GM12878 (cell line): ENCODE data around the gene ANGPTL2. TPM values are rescaled to one million over a fixed set of nuclear protein-coding genes. Genes with fewer than 3 reads are reported as not detected.

Experiments
- ATAC-seq: fragments of 200-7000 bp; cut with Tn5 transposase; 3 replicates; pipeline ENCODE4 v1.9.1; 2020; ENCODE audit warnings: mild to moderate bottlenecking, moderate library complexity
- BruUV-seq: library from RNA; stranded (reverse); fragments of 400-500 nt; replicated peaks from 2 replicates; lab custom pipeline; 2021; lab: Mats Ljungman, UMichigan
- CTCF ChIA-PET: fragments of 300-600 bp; sonication (Branson Sonifier 250); formaldehyde crosslinking; extraction: SDS; loops from one replicate; lab custom pipeline; 2021; ENCODE audit warnings: inconsistent platforms; lab: Yijun Ruan, JAX
- POLR2A ChIA-PET: fragments of 350-600 bp; formaldehyde crosslinking; extraction: SDS; loops from one replicate; lab custom pipeline; 2021; ENCODE audit warnings: inconsistent platforms; lab: Charles Lee
- RAD21 ChIA-PET: fragments of 300-600 bp; sonication (Branson Sonifier 250); formaldehyde crosslinking; loops from one replicate; lab custom pipeline; 2023; ENCODE audit warnings: antibody characterized with exemption; ENCODE audit not compliant: unreplicated experiment; lab: Charles Lee
- SMC1A ChIA-PET: fragments of 300-600 bp; sonication (Branson Sonifier 250); formaldehyde crosslinking; loops from one replicate; lab custom pipeline; 2023; ENCODE audit not compliant: unreplicated experiment, uncharacterized antibody; lab: Charles Lee
- DNase-seq: peaks from one replicate; pipeline ENCODE4 v3.0.0-alpha.2; 2011; ENCODE audit warnings: low read depth, low spot score
- FAIRE-seq: peaks from 3 replicates; lab custom pipeline; 2011; peaks lifted over from hg19 to GRCh38; lab: Jason Lieb, UNC
- H2AFZ ChIP-seq: 2 replicates; pipeline ENCODE4 v1.6.0; 2011; ENCODE audit warnings: low read depth, low read length, control low read depth; ENCODE audit not compliant: control insufficient read depth
- H3K27ac ChIP-seq: 2 replicates; pipeline ENCODE4 v1.5.1; 2011; ENCODE audit warnings: control low read depth; ENCODE audit not compliant: control insufficient read depth, insufficient read depth
- H3K27me3 ChIP-seq, 2 experiments: replicated peaks in 1 of 2; 2 replicates each; pipeline versions ENCODE4 v1.6.0 to v1.6.1; 2011; ENCODE audit warnings: low read length in 1 of 2; ENCODE audit not compliant: control insufficient read depth in 2 of 2, insufficient read depth in 2 of 2
- H3K36me3 ChIP-seq, 2 experiments: 2 replicates each; pipeline ENCODE4 v1.5.1; 2011; ENCODE audit warnings: low read length in 1 of 2; ENCODE audit not compliant: control insufficient read depth in 2 of 2, insufficient read depth in 2 of 2
- H3K4me1 ChIP-seq: 2 replicates; pipeline ENCODE4 v1.6.1; 2011; ENCODE audit warnings: mild to moderate bottlenecking, low read length, moderate library complexity, mixed read lengths; ENCODE audit not compliant: control insufficient read depth, insufficient read depth
- H3K4me2 ChIP-seq: 2 replicates; pipeline ENCODE4 v1.6.0; 2011; ENCODE audit warnings: control low read depth; ENCODE audit not compliant: control insufficient read depth, insufficient read depth
- H3K4me3 ChIP-seq: fragments of 200-600 bp; sonication (generic); 2 replicates; pipeline ENCODE4 v1.5.1; 2016
- H3K79me2 ChIP-seq: 2 replicates; pipeline ENCODE4 v1.6.0; 2011; ENCODE audit warnings: low read length; ENCODE audit not compliant: control insufficient read depth, insufficient read depth
- H3K9ac ChIP-seq: 2 replicates; pipeline ENCODE4 v1.8.0; 2011; ENCODE audit warnings: low read length, control low read depth, mixed read lengths; ENCODE audit not compliant: control insufficient read depth, insufficient read depth
- H3K9me3 ChIP-seq: replicated peaks from 3 replicates; pipeline ENCODE4 v1.5.1; 2011; ENCODE audit warnings: mild to moderate bottlenecking, low read length; ENCODE audit not compliant: control insufficient read depth, insufficient read depth
- H4K20me1 ChIP-seq: 2 replicates; pipeline ENCODE4 v1.6.0; 2011; ENCODE audit not compliant: control insufficient read depth, insufficient read depth
- CREB1 ChIP-seq: IDR thresholded peaks from 2 replicates; pipeline ENCODE4 v1.6.1; 2012; ENCODE audit warnings: low read depth, mild to moderate bottlenecking, inconsistent platforms
- GABPA ChIP-seq: IDR thresholded peaks from 2 replicates; pipeline ENCODE4 v1.6.1; 2014; ENCODE audit warnings: antibody characterized with exemption, low read depth, mild to moderate bottlenecking, inconsistent platforms
- HDAC2 ChIP-seq: fragments of 200-600 bp; sonication (generic); IDR thresholded peaks from 2 replicates; pipeline ENCODE4 v1.6.1; 2017
- IKZF1 ChIP-seq: fragments of 450-650 bp; conservative IDR thresholded peaks from 2 replicates; pipeline ENCODE4 v1.6.1; 2017; ENCODE audit warnings: antibody characterized with exemption, mild to moderate bottlenecking
- MXI1 ChIP-seq: fragments of 150-350 bp; IDR thresholded peaks from 2 replicates; pipeline ENCODE4 v1.6.1; 2011; ENCODE audit warnings: low read depth, mild to moderate bottlenecking, inconsistent platforms, low read length, improper control_type of control experiment
- POLR2AphosphoS2 ChIP-seq: IDR thresholded peaks from 2 replicates; pipeline ENCODE4 v1.6.1; 2011; ENCODE audit warnings: low read depth, mild to moderate bottlenecking, low read length, improper control_type of control experiment, moderate library complexity
- ZNF217 ChIP-seq: fragments of 450-650 bp; IDR thresholded peaks from 2 replicates; pipeline ENCODE4 v1.6.1; 2017; ENCODE audit warnings: antibody characterized with exemption, mild to moderate bottlenecking
- WGBS: methylation state at CpG from one replicate; pipeline ENCODE4 v1.1.6; 2016; ENCODE audit warnings: low lambda C conversion rate; ENCODE audit not compliant: insufficient replicate concordance, insufficient coverage; ENCODE audit errors: missing lambda C conversion rate; 5-methylcytosine and 5-hydroxymethylcytosine counted together
- in situ Hi-C: fragments of 300-500 bp; cut with MboI; formaldehyde crosslinking; loops from 9 replicates; pipeline ENCODE4 v1.14.3; 2018; ENCODE audit warnings: mixed read lengths
- intact Hi-C: fragments of 100-400 bp; cut with micrococcal nuclease; formaldehyde crosslinking; loops from one replicate; pipeline ENCODE4 v1.14.2; 2022; ENCODE audit not compliant: unreplicated experiment
- polyA plus RNA-seq, 11 experiments: library from polyadenylated mRNA; depleted of rRNA in 4 of 11; unstranded in 6 of 11; stranded (reverse) in 5 of 11; fragments of >200 nt; fragmentation: Nextera tagmentation in 4 of 11; fragmentation: Illumina TruSeq in 1 of 11; extraction: Ambion mirVana in 4 of 11; extraction: Trizol in 1 of 11; gene quantifications; 1 replicate in 1 of 11; 2 replicates in 10 of 11; pipeline versions ENCODE4 v1.2.1 to v1.2.3, GENCODE V29; 2011 to 2016; ENCODE audit warnings: inconsistent platforms in 2 of 11, missing spikeins in 2 of 11, low read depth in 1 of 11
- total RNA-seq, 4 experiments: library from RNA; depleted of rRNA in 3 of 4; stranded (reverse); fragments of >200 nt in 3 of 4; fragmentation: Illumina TruSeq in 1 of 4; extraction: Trizol in 1 of 4; gene quantifications; 2 replicates each; pipeline versions ENCODE4 v1.2.1 to v1.2.3, GENCODE V29; 2013 to 2021
- TF ChIP-seq, protein P1 (sequence below): IDR thresholded peaks from 2 replicates; pipeline ENCODE4 v1.6.1; 2011; ENCODE audit warnings: borderline replicate concordance, low read depth, mild to moderate bottlenecking, moderate library complexity, mixed read lengths, low read length; ENCODE audit not compliant: insufficient read depth; ENCODE audit errors: extremely low read length
- TF ChIP-seq, protein P2 (sequence below): IDR thresholded peaks from 2 replicates; pipeline ENCODE4 v1.6.1; 2012; ENCODE audit warnings: low read depth, low read length, improper control_type of control experiment
- TF ChIP-seq, protein P3 (sequence below): IDR thresholded peaks from 2 replicates; pipeline ENCODE4 v1.6.1; 2012; ENCODE audit warnings: low read length, inconsistent platforms
- TF ChIP-seq, protein P4 (sequence below): fragments of 450-650 bp; IDR thresholded peaks from 2 replicates; pipeline ENCODE4 v1.6.1; 2017; ENCODE audit warnings: mild to moderate bottlenecking, moderate library complexity

Gene ANGPTL2
- total and polyA plus RNA-seq, 10 of the 15 experiments (the other 5 are each of a cell fraction or from before 2014, with no cell fraction given): 0.13 to 2.6 (median 0.82) TPM; not detected in 1

DNA sequence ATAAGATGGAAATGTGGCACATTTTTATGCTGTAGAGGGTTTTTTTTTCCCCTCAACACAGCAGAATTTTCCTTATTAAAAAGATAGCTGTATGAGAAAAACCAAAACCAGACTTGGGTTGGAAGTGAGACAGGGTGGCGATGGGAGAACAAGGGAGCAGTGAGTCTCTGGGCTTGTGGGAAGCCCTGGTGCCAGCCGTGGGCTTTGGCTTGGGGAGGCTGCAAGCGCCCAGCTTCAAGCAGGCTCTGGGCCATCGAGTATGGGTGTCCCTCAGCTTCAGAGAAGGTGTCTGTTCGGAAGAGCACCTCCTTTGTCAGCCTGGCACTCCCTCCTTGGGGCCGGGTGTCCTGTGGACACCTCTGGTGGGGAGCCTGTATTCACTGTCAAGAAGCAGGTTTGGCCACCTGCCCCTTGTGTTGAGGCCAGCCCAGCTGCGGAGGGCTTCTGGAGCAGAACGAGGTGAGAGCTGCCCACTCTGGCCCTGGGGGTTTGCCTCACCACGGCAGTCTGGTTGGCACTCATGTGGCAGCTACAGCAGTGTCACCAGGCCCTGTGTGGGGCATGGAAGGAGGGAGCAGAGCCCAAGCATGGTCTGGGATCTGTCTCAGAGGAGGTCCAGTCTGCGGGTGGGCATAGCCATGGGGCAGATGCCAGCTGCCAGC lies 37.6 kb upstream of the ANGPTL2 start:
- FAIRE-seq: no peak
- no peak overlapping the region for H2AFZ ChIP-seq
- no peak for ATAC-seq
- H3K27me3 ChIP-seq: no peaks in the 10 kb centered on the region
- no peak for DNase-seq
- no peaks in the 10 kb centered on the region for H3K36me3 ChIP-seq
- ChIA-PET POLR2A (interaction anchor here (0.5 to 12.4 kb wide), 7 partner anchors 10 to 196 kb away, joined by 3 to 270 read pairs (median 3); no protein-coding TSS in a partner anchor), CTCF (interaction anchor here (0.8 to 2.7 kb wide), 12 partner anchors 10 to 219 kb away, joined by 3 to 12 read pairs (median 4); no protein-coding TSS in a partner anchor), SMC1A (interaction anchor here (0.9 to 28.4 kb wide), 12 partner anchors 9 to 190 kb away, joined by 3 to 812 read pairs (median 5); no protein-coding TSS in a partner anchor), RAD21 (interaction anchor here (1.0 to 15.6 kb wide), 6 partner anchors 8 to 174 kb away, joined by 3 to 226 read pairs (median 8); no protein-coding TSS in a partner anchor)
- 89% methylated on average over 10 of the region's 10 CpGs for WGBS
- no peak overlapping the region for H3K9ac ChIP-seq
- H3K9me3 ChIP-seq: no peaks in the 10 kb centered on the region
- TF ChIP-seq GABPA (no peak), HDAC2 (no peak), POLR2AphosphoS2 (no peak), CREB1 (no peak), IKZF1 (no peak), ZNF217 (no peak), MXI1 (no peak)
- TF ChIP-seq, protein P1, sequence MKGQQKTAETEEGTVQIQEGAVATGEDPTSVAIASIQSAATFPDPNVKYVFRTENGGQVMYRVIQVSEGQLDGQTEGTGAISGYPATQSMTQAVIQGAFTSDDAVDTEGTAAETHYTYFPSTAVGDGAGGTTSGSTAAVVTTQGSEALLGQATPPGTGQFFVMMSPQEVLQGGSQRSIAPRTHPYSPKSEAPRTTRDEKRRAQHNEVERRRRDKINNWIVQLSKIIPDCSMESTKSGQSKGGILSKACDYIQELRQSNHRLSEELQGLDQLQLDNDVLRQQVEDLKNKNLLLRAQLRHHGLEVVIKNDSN: no peak
- TF ChIP-seq, protein P2, sequence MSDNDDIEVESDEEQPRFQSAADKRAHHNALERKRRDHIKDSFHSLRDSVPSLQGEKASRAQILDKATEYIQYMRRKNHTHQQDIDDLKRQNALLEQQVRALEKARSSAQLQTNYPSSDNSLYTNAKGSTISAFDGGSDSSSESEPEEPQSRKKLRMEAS: no peak
- TF ChIP-seq, protein P3, sequence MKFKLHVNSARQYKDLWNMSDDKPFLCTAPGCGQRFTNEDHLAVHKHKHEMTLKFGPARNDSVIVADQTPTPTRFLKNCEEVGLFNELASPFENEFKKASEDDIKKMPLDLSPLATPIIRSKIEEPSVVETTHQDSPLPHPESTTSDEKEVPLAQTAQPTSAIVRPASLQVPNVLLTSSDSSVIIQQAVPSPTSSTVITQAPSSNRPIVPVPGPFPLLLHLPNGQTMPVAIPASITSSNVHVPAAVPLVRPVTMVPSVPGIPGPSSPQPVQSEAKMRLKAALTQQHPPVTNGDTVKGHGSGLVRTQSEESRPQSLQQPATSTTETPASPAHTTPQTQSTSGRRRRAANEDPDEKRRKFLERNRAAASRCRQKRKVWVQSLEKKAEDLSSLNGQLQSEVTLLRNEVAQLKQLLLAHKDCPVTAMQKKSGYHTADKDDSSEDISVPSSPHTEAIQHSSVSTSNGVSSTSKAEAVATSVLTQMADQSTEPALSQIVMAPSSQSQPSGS: no peak
- TF ChIP-seq, protein P4, sequence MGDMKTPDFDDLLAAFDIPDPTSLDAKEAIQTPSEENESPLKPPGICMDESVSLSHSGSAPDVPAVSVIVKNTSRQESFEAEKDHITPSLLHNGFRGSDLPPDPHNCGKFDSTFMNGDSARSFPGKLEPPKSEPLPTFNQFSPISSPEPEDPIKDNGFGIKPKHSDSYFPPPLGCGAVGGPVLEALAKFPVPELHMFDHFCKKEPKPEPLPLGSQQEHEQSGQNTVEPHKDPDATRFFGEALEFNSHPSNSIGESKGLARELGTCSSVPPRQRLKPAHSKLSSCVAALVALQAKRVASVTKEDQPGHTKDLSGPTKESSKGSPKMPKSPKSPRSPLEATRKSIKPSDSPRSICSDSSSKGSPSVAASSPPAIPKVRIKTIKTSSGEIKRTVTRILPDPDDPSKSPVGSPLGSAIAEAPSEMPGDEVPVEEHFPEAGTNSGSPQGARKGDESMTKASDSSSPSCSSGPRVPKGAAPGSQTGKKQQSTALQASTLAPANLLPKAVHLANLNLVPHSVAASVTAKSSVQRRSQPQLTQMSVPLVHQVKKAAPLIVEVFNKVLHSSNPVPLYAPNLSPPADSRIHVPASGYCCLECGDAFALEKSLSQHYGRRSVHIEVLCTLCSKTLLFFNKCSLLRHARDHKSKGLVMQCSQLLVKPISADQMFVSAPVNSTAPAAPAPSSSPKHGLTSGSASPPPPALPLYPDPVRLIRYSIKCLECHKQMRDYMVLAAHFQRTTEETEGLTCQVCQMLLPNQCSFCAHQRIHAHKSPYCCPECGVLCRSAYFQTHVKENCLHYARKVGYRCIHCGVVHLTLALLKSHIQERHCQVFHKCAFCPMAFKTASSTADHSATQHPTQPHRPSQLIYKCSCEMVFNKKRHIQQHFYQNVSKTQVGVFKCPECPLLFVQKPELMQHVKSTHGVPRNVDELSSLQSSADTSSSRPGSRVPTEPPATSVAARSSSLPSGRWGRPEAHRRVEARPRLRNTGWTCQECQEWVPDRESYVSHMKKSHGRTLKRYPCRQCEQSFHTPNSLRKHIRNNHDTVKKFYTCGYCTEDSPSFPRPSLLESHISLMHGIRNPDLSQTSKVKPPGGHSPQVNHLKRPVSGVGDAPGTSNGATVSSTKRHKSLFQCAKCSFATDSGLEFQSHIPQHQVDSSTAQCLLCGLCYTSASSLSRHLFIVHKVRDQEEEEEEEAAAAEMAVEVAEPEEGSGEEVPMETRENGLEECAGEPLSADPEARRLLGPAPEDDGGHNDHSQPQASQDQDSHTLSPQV: no peak
- no peaks in the 10 kb centered on the region for H3K79me2 ChIP-seq
- peaks cover 21% of the 10 kb centered on the region for H3K4me1 ChIP-seq
- H3K4me3 ChIP-seq: no peak overlapping the region
- no peak overlapping the region for H3K4me2 ChIP-seq
- intact Hi-C loops (loop anchor here (5.0 kb wide), 1 partner anchor 37 kb away; no protein-coding TSS in a partner anchor), in situ Hi-C loops (no loop called here)
- H4K20me1 ChIP-seq: no peaks in the 10 kb centered on the region
- no TSS peak for BruUV-seq
- H3K27ac ChIP-seq: no peak overlapping the region
